ENCODE measurements around the gene FAM24A.
A peak's percentile ranks its signal among the peaks of the same experiment; 100 is the strongest.
"Not testable (repeated sequence)": the region's sequence is repeated elsewhere in the genome, so short reads cannot be mapped to it uniquely, and the experiment has no call there.

Gene FAM24A

GRCh38 chr10:122910310-122910709, at the start of gene FAM24A:
FAM24A (plus strand) TSS chr10:122910610; CDS start chr10:122911635, 1,025 bp downstream.
- DNase-seq: no peak

DNA sequence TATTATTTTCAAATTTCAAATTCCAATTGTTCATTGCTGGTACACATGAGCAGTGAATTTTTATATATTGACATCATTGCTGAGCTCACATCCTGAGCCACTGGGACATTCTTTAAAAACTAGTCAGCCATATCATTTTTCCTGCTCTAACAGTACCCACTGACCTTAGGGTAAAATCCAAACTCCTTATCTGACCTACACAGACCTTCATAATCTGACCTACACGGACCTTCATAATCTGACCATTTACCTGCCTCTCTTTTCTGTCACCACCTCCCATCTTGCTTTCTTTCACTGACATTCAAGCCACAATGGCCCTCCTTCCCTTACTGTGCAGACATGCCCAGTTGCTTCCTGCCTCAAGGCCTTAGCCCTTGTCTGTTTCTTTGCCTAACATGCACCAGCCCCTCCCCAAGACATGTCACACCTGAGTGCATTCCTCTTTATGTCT, 48.7 kb upstream of the FAM24A start:
- DNase-seq: no peak

DNA sequence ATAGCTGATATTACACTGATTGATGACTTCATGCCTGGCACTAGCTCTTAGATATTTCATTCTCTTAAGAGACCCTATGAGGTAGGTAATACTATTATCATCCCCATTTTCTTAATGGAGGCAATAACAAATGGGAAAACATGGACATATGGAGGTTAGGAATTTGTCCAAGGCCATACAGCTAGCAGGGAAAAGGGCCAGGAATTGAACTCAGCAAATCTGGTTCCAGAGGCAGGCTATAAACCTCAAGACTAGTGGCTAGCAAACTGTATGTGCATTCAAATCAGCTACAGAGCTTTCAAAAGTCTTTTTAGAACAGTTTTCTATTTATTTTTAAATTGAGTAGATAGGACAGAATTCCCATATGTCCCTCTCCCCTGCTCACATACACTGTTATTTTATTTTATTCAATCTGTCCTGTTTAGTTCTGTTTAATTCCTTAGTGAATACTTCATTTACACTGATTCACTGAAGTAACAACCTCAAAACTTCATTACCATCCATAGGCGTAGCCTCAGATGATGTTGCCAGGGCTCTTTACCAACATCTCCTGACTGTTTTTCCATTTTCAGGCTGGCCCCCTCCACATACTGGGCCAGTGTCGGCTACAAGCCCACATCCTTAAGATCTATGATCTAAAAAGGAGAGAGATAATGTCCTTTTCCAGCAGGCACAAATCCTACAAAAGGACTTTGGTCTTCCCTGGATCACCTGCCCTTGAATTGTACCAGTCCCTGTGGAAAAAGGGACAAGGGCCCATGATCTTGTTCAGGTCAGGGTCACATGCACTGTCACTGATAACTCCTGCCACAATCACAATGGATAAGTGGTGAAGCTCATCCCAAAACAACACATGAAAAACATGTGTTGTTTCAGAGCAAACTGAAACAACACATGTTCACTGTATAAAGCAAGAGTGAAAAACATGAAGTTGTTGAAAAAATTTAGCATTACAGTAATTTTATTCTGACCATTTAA, 46.9 kb upstream of the FAM24A start:
- no peak for DNase-seq

- DNase-seq: no peak
Observed at GRCh38 chr10:122864194-122864592, 46.2 kb upstream of the FAM24A start.

- DNase-seq: no peak
Observed at GRCh38 chr10:122864901-122865300, 45.5 kb upstream of the FAM24A start.

DNA sequence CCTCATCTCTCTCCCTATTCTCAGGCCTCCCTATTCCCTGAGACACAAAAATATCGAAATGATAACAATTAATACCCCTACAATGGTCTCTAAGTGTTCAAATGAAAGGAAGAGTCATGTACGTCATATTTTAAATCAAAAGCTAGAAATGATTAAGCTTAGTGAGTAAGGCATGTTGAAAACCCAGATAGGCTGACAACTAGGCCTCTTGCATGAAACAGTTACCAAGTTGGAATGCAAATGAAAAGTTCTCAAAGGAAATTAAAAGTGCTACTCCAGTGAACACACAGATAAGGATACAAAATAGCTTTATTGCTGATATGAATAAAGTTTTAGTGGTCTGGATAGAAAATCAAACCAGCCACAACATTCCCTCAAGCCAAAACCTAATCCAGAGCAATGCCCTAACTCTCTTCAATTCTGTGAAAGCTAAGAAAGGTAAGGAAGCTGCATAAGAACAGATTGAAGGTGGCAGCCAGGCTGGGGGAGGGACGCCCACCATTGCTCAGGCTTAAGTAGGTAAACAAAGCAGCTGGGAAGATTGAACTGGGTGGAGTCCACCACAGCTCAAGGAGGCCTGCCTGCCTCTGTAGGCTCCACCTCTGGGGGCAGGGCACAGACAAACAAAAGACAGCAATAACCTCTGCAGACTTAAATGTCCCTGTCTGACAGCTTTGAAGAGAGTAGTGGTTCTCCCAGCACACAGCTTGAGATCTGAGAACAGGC, 43.5 kb upstream of the FAM24A start:
- not testable (repeated sequence) for DNase-seq

- not testable (repeated sequence) for DNase-seq
Observed at GRCh38 chr10:122868768-122869167, 41.6 kb upstream of the FAM24A start.

DNA sequence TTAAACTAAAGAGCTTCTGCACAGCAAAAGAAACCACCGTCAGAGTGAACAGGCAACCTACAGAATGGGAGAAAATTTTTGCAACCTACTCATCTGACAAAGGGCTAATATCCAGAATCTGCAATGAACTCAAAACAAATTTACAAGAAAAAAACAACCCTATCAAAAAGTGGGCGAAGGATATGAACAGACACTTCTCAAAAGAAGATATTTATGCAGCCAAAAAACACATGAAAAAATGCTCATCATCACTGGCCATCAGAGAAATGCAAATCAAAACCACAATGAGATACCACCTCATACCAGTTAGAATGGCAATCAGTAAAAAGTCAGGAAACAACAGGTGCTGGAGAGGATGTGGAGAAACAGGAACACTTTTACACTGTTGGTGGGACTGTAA, 38.5 kb upstream of the FAM24A start:
- DNase-seq: not testable (repeated sequence)

DNA sequence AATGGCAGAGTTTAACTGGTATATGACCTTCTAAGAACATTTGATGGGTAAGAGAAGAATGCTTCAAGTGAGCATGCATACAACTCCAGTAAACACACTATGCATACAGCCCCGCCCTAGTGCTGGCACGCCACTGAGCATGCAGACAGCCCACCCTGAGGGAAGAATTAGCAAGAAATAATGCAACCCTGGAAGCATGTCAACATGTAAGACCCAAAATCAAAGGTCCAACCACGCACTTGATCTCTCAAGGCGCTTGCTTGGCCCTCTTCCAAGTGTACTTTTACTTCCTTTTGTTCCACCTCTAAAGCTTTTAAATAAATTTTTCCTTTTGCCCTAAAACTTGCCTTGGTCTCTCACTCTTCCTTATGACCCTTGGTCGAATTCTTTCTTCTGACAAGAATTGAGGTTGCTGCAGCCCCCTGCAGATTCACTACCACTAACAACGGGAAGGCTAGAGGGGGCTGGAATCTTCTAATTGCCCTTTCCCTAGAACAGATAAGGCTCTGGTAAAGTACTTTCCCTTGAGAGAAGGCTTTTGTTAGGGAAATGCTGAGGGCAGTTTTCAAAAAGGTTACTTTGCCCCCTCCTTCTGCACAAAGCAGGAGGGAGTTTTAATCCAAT, 34.5 kb upstream of the FAM24A start:
- no peak for DNase-seq

DNA sequence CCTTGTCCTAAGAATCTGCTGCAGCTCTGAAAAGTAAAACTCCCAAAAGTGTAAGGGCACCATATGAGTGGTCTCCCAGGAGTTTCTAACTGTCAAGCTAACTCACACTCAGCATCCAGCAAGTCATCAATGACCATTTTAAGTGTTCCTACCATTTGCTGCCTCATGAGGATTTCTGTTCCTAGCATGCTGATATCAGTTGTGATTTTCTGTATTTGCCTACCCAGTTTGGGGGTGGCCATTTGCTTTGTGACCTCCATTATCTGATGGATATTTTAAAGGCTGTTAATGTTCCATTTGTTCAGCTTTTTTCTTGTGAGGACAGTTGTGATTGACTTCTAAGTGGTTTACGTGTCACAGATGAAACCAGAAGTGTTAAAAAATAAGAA, 33.9 kb upstream of the FAM24A start:
- no peak for DNase-seq

GRCh38 chr10:122877264-122877663, 33.1 kb upstream of the FAM24A start:
- DNase-seq: no peak

DNA sequence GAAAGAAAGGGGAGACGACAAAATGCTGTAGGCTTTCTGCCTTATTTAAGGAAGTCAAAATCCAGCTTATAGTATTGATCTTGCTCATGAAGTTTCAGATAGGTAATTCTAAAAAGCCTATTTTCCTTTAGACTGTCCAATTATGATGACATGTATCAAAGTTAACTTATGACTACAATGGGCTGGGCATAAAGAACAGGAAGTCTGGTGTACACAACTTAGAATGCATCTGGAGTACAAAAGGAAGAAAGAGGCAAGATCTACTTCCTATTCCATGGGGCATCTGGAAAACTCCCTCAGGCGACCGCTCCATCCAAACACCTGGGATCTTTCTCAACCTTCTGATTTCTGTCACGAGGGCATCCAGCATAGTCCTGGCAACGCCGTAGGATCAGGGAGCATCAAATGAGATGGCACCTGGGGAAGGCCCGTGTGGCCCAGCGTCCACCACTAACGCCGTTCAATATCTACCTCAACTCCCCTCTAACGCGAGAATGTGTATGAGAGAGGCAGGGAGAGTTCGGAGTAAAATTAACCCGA, 31.5 kb upstream of the FAM24A start:
- no peak for DNase-seq

- peak; percentile 35 to 92 (median 84) for DNase-seq
Observed at GRCh38 chr10:122879339-122880273, 30.8 kb upstream of the FAM24A start, which contains the start of gene FAM24B. FAM24B (minus strand) TSS chr10:122879581; CDS start chr10:122850515, 29,066 bp downstream.

GRCh38 chr10:122882766-122883165, 27.6 kb upstream of the FAM24A start:
- DNase-seq: no peak

GRCh38 chr10:122884166-122884565, 26.2 kb upstream of the FAM24A start:
- DNase-seq: no peak

- DNase-seq: no peak
Observed at GRCh38 chr10:122894261-122894944, 16.0 kb upstream of the FAM24A start.

GRCh38 chr10:122903861-122904260, 6.5 kb upstream of the FAM24A start:
- DNase-seq: not testable (repeated sequence)

DNA sequence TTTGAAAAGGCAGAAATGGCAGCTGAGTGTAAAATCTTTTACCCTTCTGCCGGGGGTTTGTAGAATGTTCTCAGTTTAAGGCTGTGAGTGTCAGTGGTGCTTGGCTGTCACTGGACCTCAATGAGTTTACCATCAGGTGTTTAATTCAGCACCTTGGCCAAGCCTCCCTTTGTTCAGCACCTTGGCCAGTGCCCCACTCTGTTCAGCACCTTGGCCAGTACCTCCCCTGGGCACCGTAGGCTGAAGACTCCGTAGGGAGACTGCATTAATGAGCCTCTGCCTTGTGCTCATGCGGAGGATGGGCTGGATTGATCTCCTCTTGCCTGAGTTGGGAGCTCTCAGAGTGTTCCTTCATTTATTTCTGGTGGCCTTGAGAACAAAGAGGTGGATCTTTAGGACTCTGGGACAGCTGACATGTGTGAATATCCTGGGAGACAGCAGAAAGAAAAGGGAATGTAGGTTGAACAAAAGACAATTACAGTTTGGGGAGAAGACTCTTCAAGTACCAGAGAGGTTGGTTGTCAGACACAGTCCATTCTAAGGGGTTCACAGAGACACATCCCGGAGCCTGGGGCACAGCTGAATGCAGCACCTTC, 1.6 kb downstream of the FAM24A start:
- DNase-seq: peak in 2 of 14 donors; percentile 1 to 7

- DNase-seq: no peak
Observed at GRCh38 chr10:122915700-122916099, 5.3 kb downstream of the FAM24A start.

DNA sequence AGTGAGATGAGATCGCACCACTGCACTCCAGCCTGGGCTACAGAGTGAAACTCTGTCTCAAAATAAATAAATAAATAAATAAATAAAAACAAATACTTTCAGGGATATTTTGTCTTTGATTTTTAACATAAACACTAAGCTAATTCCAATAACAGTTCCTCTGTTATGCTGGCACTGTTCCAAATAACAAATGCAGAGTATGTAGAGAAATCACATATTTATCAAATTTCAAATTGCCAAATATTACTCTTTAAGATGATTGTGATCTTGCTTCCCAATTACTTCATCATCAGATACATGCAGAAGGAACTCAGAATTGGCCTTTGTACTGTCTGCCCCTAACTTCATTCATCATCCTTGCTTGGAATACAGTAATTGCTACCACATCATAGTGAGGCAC, 19.7 kb downstream of the FAM24A start:
- no peak for DNase-seq
